Measurements from ENCODE around the gene SPTBN5. TPM values are rescaled to one million over a fixed set of nuclear protein-coding genes. Genes with fewer than 3 reads are reported as not detected.

SPTBN5 gene
- total and polyA plus RNA-seq, 10 of the 15 experiments (the other 5 are each of a cell fraction or from before 2014, with no cell fraction given): under 0.01 to 0.18 (median 0.04) TPM; not detected in 4

DNA sequence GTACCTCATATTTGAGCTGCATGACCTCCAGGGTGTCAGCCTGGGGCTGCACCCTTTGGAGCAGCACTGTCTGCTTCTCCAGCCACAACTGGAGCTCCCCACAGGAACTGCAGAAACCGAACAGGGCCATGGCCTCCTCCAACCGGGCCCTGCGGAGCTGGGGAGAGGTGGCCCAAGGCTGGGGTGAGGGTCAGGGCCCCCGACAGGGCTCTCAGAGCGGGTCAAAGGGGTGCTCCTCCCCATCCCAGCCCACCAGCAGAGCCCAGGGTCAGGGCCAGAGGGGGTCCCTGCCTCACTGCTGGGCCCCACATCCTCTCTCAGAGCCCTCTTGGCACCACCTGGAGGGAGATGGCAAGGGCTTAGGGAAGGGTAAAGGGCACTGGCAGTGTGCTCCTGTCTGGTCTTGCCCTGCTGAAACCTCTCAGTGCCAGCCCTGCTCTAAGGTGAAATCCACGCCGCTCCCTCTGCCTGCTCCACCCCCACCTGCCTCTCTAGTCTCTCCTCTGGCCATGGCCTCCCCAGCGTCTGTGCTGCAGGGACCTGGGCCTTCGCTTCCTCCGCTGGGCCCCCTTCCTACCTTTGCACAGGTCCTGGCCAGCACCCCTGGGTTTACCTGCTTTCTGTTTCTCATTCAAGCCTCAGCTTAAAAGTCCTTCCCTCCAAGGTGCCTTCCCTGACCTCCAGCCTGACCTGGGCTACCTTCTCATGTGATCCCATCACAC is 13.5 kb downstream of the SPTBN5 start:
- Histone ChIP-seq H3K36me3 (ENCODE audit: control insufficient read depth in 2 of 2, insufficient read depth in 2 of 2, low read length in 1 of 2) (no peaks in the 10 kb centered on the region), H3K9me3 (replicated peaks; ENCODE audit: control insufficient read depth, insufficient read depth, low read length) (no peaks in the 10 kb centered on the region), H3K9ac (ENCODE audit: control insufficient read depth, insufficient read depth, low read length) (no peak overlapping the region), H3K79me2 (ENCODE audit: control insufficient read depth, insufficient read depth, low read length) (no peaks in the 10 kb centered on the region), H2AFZ (ENCODE audit: control insufficient read depth, low read depth, low read length) (no peak overlapping the region), H4K20me1 (ENCODE audit: control insufficient read depth, insufficient read depth) (no peaks in the 10 kb centered on the region), H3K27me3 (replicated peaks in 1 of 2; ENCODE audit: control insufficient read depth in 2 of 2, insufficient read depth in 2 of 2, low read length in 1 of 2) (peaks cover 0 to 2% of the 10 kb centered on the region in 2 experiments; a peak in 2 of 4 replicates), H3K4me3 (no peak overlapping the region), H3K27ac (ENCODE audit: control insufficient read depth, insufficient read depth) (no peak overlapping the region), H3K4me2 (ENCODE audit: control insufficient read depth, insufficient read depth) (no peak overlapping the region), H3K4me1 (ENCODE audit: control insufficient read depth, insufficient read depth, low read length) (no peaks in the 10 kb centered on the region)
- ChIA-PET CTCF (interaction anchor here (0.7 kb wide), 1 partner anchor 32 kb away, joined by 3 read pairs; no protein-coding TSS in a partner anchor), RAD21 (ENCODE audit: unreplicated experiment) (interaction anchor here (1.3 kb wide), 1 partner anchor 104 kb away, joined by 3 read pairs; no protein-coding TSS in a partner anchor), POLR2A (no interaction called here), SMC1A (ENCODE audit: uncharacterized antibody, unreplicated experiment) (no interaction called here)
- FAIRE-seq (no peak), DNase-seq (ENCODE audit: low read depth, low spot score) (no peak), ATAC-seq (no peak)
- intact Hi-C loops (cut with micrococcal nuclease; ENCODE audit: unreplicated experiment) (no loop called here), in situ Hi-C loops (cut with MboI) (no loop called here)
- no peak for TF ChIP-seq BHLHE40 (IDR thresholded peaks at IDR 0.05; ENCODE audit: borderline replicate concordance in 1 of 2, low read depth in 2 of 2, low read length in 1 of 2)
- no peak for TF ChIP-seq EZH2 (IDR thresholded peaks at IDR 0.05; ENCODE audit: borderline replicate concordance, control insufficient read depth, low read depth, low read length)
- TF ChIP-seq, protein P1, sequence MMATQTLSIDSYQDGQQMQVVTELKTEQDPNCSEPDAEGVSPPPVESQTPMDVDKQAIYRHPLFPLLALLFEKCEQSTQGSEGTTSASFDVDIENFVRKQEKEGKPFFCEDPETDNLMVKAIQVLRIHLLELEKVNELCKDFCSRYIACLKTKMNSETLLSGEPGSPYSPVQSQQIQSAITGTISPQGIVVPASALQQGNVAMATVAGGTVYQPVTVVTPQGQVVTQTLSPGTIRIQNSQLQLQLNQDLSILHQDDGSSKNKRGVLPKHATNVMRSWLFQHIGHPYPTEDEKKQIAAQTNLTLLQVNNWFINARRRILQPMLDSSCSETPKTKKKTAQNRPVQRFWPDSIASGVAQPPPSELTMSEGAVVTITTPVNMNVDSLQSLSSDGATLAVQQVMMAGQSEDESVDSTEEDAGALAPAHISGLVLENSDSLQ (IDR thresholded peaks at IDR 0.05): no peak
- no peak for TF ChIP-seq SUZ12 (IDR thresholded peaks at IDR 0.05; ENCODE audit: unreplicated experiment)
- TF ChIP-seq ZNF274 (IDR thresholded peaks at IDR 0.05; ENCODE audit: insufficient read depth, insufficient read length): no peak
- TF ChIP-seq BMI1 (IDR thresholded peaks at IDR 0.05; ENCODE audit: borderline replicate concordance): no peak
- TF ChIP-seq KLF5 (IDR thresholded peaks at IDR 0.05; ENCODE audit: partially characterized antibody): no peak
- BruUV-seq (replicated peaks): no TSS peak
- WGBS (ENCODE audit: insufficient coverage, insufficient replicate concordance, low lambda C conversion rate, missing lambda C conversion rate): 53% methylated on average over 10 of the region's 10 CpGs

All from GM12878 (cell line).